Common myeloid progenitor, CD34-positive (primary cell): Measurements from ENCODE around the gene TARBP1.

Experiments
- CTCF ChIA-PET: fragments of 350-600 bp; sonication (Branson Sonifier 250); formaldehyde crosslinking; loops from one replicate; lab custom pipeline; 2021; ENCODE audit warnings: antibody characterized with exemption; lab: Charles Lee
- POLR2A ChIA-PET: fragments of 350-600 bp; sonication (Branson Sonifier 250); formaldehyde crosslinking; loops from one replicate; lab custom pipeline; 2021; ENCODE audit warnings: antibody characterized with exemption; lab: Charles Lee
- DNase-seq, 3 donors: peaks; one replicate each; pipeline versions ENCODE4 v3.0.0 to v3.0.0-alpha.2; 2013
- H3K27ac ChIP-seq, 2 experiments: 1 replicate in 1 of 2; 2 replicates in 1 of 2; pipeline ENCODE4 v1.7.0; 2013; ENCODE audit warnings: inconsistent platforms in 2 of 2, low read length in 2 of 2, mild to moderate bottlenecking in 2 of 2, low read depth in 1 of 2, moderate library complexity in 1 of 2; ENCODE audit not compliant: severe bottlenecking in 2 of 2, insufficient read depth in 1 of 2, poor library complexity in 1 of 2
- H3K27me3 ChIP-seq, 5 experiments: replicated peaks in 2 of 5; 1 replicate in 3 of 5; 2 replicates in 2 of 5; pipeline versions ENCODE4 v1.6.1 to v1.7.0; 2013; ENCODE audit warnings: low read length in 4 of 5, mild to moderate bottlenecking in 2 of 5, moderate library complexity in 2 of 5, inconsistent platforms in 1 of 5; ENCODE audit not compliant: insufficient read depth in 5 of 5, control insufficient read depth in 4 of 5
- H3K36me3 ChIP-seq, 4 experiments: 1 replicate in 2 of 4; 2 replicates in 2 of 4; pipeline versions ENCODE4 v1.6.1 to v1.7.0; 2013; ENCODE audit warnings: low read length in 3 of 4, control low read depth in 1 of 4, mild to moderate bottlenecking in 1 of 4; ENCODE audit not compliant: control insufficient read depth in 4 of 4, insufficient read depth in 4 of 4
- H3K4me1 ChIP-seq, 4 experiments: 1 replicate in 3 of 4; 2 replicates in 1 of 4; pipeline versions ENCODE4 v1.6.1 to v1.7.1; 2013; ENCODE audit warnings: low read length in 3 of 4, mild to moderate bottlenecking in 3 of 4, control low read depth in 1 of 4, inconsistent platforms in 1 of 4, moderate library complexity in 1 of 4; ENCODE audit not compliant: control insufficient read depth in 4 of 4, insufficient read depth in 4 of 4; ENCODE audit errors: control extremely low read depth in 1 of 4
- H3K4me3 ChIP-seq, 7 experiments: 1 replicate in 4 of 7; 2 replicates in 3 of 7; pipeline versions ENCODE4 v1.5.1 to v1.7.0; 2013; ENCODE audit warnings: mild to moderate bottlenecking in 7 of 7, low read length in 6 of 7, moderate library complexity in 6 of 7, inconsistent platforms in 2 of 7, low read depth in 2 of 7, control low read depth in 1 of 7; ENCODE audit not compliant: insufficient read depth in 4 of 7, control insufficient read depth in 1 of 7; ENCODE audit errors: extremely low read depth in 1 of 7
- H3K9me3 ChIP-seq, 5 experiments: 1 replicate in 4 of 5; 2 replicates in 1 of 5; pipeline versions ENCODE4 v1.6.1 to v1.7.1; 2013; ENCODE audit warnings: low read length in 4 of 5, mild to moderate bottlenecking in 2 of 5, inconsistent platforms in 1 of 5, low read depth in 1 of 5, moderate library complexity in 1 of 5; ENCODE audit not compliant: control insufficient read depth in 4 of 5, insufficient read depth in 2 of 5; ENCODE audit errors: control extremely low read depth in 1 of 5
- WGBS: methylation state at CpG from one replicate; pipeline ENCODE4 v1.1.5; 2013; ENCODE audit not compliant: insufficient coverage; 5-methylcytosine and 5-hydroxymethylcytosine counted together

TARBP1 gene

GRCh38 chr1:234515411-234515810 is 36.4 kb upstream of the TARBP1 start:
- Histone ChIP-seq H3K4me3 (no peak overlapping the region), H3K4me1 (peaks cover 3 to 71% (median 26%) of the 10 kb centered on the region in 4 experiments), H3K27ac (no peak overlapping the region), H3K9me3 (no peaks in the 10 kb centered on the region), H3K27me3 (no peaks in the 10 kb centered on the region), H3K36me3 (no peaks in the 10 kb centered on the region)
- 100% methylated on average over 2 of the region's 2 CpGs for WGBS
- CTCF ChIA-PET, result interaction anchor here (1.6 to 1.7 kb wide), 2 partner anchors 16 to 568 kb away, joined by 4 to 9 read pairs; no protein-coding TSS in a partner anchor
- DNase-seq, result no peak
- POLR2A ChIA-PET, result no interaction called here

- H3K9me3 ChIP-seq, result no peaks in the 10 kb centered on the region
- peaks cover 0 to 53% (median 21%) of the 10 kb centered on the region in 4 experiments for H3K4me1 ChIP-seq
- WGBS, result no CpG with 5 or more reads among the region's 5 CpGs
- H3K27me3 ChIP-seq, result no peaks in the 10 kb centered on the region
- POLR2A ChIA-PET, result interaction anchor here (1.0 kb wide), 1 partner anchor 10 kb away, joined by 4 read pairs; no protein-coding TSS in a partner anchor
- peak overlapping the region in 1 of 2 experiments; percentile 30 for H3K27ac ChIP-seq
- no peaks in the 10 kb centered on the region for H3K36me3 ChIP-seq
- peak in 2 of 3 donors; percentile 51 to 71 for DNase-seq
- CTCF ChIA-PET, result no interaction called here
- H3K4me3 ChIP-seq, result peak overlapping the region in 4 of 7 experiments; percentile 19 to 65 (median 43)
Measured at GRCh38 chr1:234512451-234512861, 33.5 kb upstream of the TARBP1 start.

- WGBS, result 94% methylated on average over 9 of the region's 9 CpGs
- POLR2A ChIA-PET, result no interaction called here
- CTCF ChIA-PET, result interaction anchor here (1.0 to 3.8 kb wide), 5 partner anchors 9 to 94 kb away, joined by 3 to 21 read pairs (median 5); no protein-coding TSS in a partner anchor
Measured at GRCh38 chr1:234509457-234510328, 30.7 kb upstream of the TARBP1 start.

GRCh38 chr1:234507626-234508387 is 28.8 kb upstream of the TARBP1 start:
- POLR2A ChIA-PET, result no interaction called here
- DNase-seq, result no peak
- no peaks in the 10 kb centered on the region for H3K9me3 ChIP-seq
- no peak overlapping the region for H3K4me3 ChIP-seq
- WGBS, result 96% methylated on average over 7 of the region's 11 CpGs
- no peaks in the 10 kb centered on the region for H3K27me3 ChIP-seq
- CTCF ChIA-PET, result interaction anchor here (1.1 to 3.8 kb wide), 3 partner anchors 8 to 84 kb away, joined by 3 to 21 read pairs (median 4); no protein-coding TSS in a partner anchor
- H3K27ac ChIP-seq, result no peak overlapping the region
- no peaks in the 10 kb centered on the region for H3K36me3 ChIP-seq
- peaks cover 0 to 34% (median 10%) of the 10 kb centered on the region in 4 experiments for H3K4me1 ChIP-seq

More at GRCh38 chr1:234509457-234510328, 30.7 kb upstream of the TARBP1 start:
- Histone ChIP-seq H3K36me3 (no peaks in the 10 kb centered on the region), H3K27ac (no peak overlapping the region), H3K9me3 (no peaks in the 10 kb centered on the region), H3K27me3 (no peaks in the 10 kb centered on the region), H3K4me1 (peaks cover 0 to 43% (median 10%) of the 10 kb centered on the region in 4 experiments), H3K4me3 (no peak overlapping the region)
- no peak for DNase-seq

- H3K36me3 ChIP-seq, result no peaks in the 10 kb centered on the region
- H3K27ac ChIP-seq, result no peak overlapping the region
- CTCF ChIA-PET, result interaction anchor here (1.3 kb wide), 2 partner anchors 85 to 96 kb away, joined by 3 to 4 read pairs; no protein-coding TSS in a partner anchor
- H3K27me3 ChIP-seq, result no peaks in the 10 kb centered on the region
- H3K9me3 ChIP-seq, result no peaks in the 10 kb centered on the region
- POLR2A ChIA-PET, result no interaction called here
- peaks cover 0 to 27% (median 4%) of the 10 kb centered on the region in 4 experiments for H3K4me1 ChIP-seq
- no peak for DNase-seq
- 80% methylated on average over 1 of the region's 2 CpGs for WGBS
- H3K4me3 ChIP-seq, result no peak overlapping the region
Measured at GRCh38 chr1:234507089-234507488, 28.1 kb upstream of the TARBP1 start.

GRCh38 chr1:234505769-234506102 is 26.8 kb upstream of the TARBP1 start:
- no peak overlapping the region for H3K4me3 ChIP-seq
- ChIA-PET POLR2A (no interaction called here), CTCF (interaction anchor here (1.0 to 1.5 kb wide), 4 partner anchors 48 to 589 kb away, joined by 3 to 4 read pairs (median 3); no protein-coding TSS in a partner anchor)
- peaks cover 0 to 23% (median 5%) of the 10 kb centered on the region in 4 experiments for H3K4me1 ChIP-seq
- H3K27me3 ChIP-seq, result no peaks in the 10 kb centered on the region
- H3K27ac ChIP-seq, result no peak overlapping the region
- DNase-seq, result no peak
- no peaks in the 10 kb centered on the region for H3K36me3 ChIP-seq
- no peaks in the 10 kb centered on the region for H3K9me3 ChIP-seq
